Right lobe of liver (tissue), 6 donors: ENCODE results near the gene GNB1L. TPM values are rescaled to one million over a fixed set of nuclear protein-coding genes. Genes with fewer than 3 reads are reported as not detected.
"Not testable (repeated sequence)": the region's sequence is repeated elsewhere in the genome, so short reads cannot be mapped to it uniquely, and the experiment has no call there.

Source experiments
- ATAC-seq, 4 donors: fragments of 200-7000 bp; cut with Tn5 transposase; one replicate each; pipeline ENCODE4 v1.9.1; 2020; ENCODE audit warnings: mild to moderate bottlenecking in 4 of 4, moderate library complexity in 4 of 4
- DNase-seq, 3 donors: peaks; one replicate each; pipeline ENCODE4 v3.0.0-alpha.2; 2020
- H3K27ac ChIP-seq, 3 donors: fragments of 200-600 bp; one replicate each; pipeline ENCODE4 v1.8.0; 2022
- H3K27me3 ChIP-seq, 2 donors: fragments of 200-600 bp; one replicate each; pipeline ENCODE4 v1.8.0; 2022
- H3K36me3 ChIP-seq, 4 donors: fragments of 200-600 bp; sonication (generic) in 1 of 4; one replicate each; pipeline versions ENCODE4 v1.5.1 to v1.8.0; 2017 to 2022; ENCODE audit warnings: control low read depth in 1 of 4
- H3K4me1 ChIP-seq, 4 donors: fragments of 200-600 bp; sonication (generic) in 1 of 4; one replicate each; pipeline versions ENCODE4 v1.5.1 to v1.8.0; 2017 to 2022; ENCODE audit warnings: control low read depth in 1 of 4
- H3K4me3 ChIP-seq, 3 donors: fragments of 200-600 bp; one replicate each; pipeline ENCODE4 v1.8.0; 2022
- H3K9me3 ChIP-seq, 4 donors: fragments of 200-600 bp; sonication (generic) in 1 of 4; one replicate each; pipeline versions ENCODE4 v1.5.1 to v1.8.0; 2017 to 2022; ENCODE audit warnings: control low read depth in 1 of 4
- POLR2A ChIP-seq: fragments of 450-650 bp; IDR thresholded peaks from one replicate; pipeline ENCODE4 v1.6.1; 2017; ENCODE audit warnings: antibody characterized with exemption, mild to moderate bottlenecking
- WGBS: methylation state at CpG from one replicate; pipeline ENCODE4 v1.1.6; 2018; ENCODE audit warnings: low coverage, low lambda C conversion rate; ENCODE audit not compliant: insufficient coverage; ENCODE audit errors: missing lambda C conversion rate; 5-methylcytosine and 5-hydroxymethylcytosine counted together
- intact Hi-C, 2 donors: fragments of 100-400 bp; cut with DNase I; formaldehyde crosslinking; loops; one replicate each; pipeline versions ENCODE4 v1.11.2 to v1.14.1; 2022
- total RNA-seq, 6 experiments: library from RNA; depleted of rRNA in 2 of 6; stranded (reverse); fragments of >200 nt in 2 of 6; fragmentation: NEBNext Ultra II Directional in 3 of 6; extraction: Animal tissue kit (Norgen Biotek cat#: 25700) in 3 of 6; gene quantifications; one replicate each; pipeline versions ENCODE4 v1.1.0 to v1.2.4, GENCODE V29; 2016 to 2023
- TF ChIP-seq, protein P1 (sequence below), 4 donors: fragments of 200-600 bp in 3 of 4; fragments of 450-650 bp in 1 of 4; IDR thresholded peaks; one replicate each; pipeline versions ENCODE4 v1.5.1 to v1.8.0; 2016 to 2022; ENCODE audit warnings: antibody characterized with exemption in 4 of 4, mild to moderate bottlenecking in 2 of 4
- donor health status: DM: no; HTN: yes; CAD: no.
- donor health status: DM: no; HTN: no; CAD: no.
- donor health status: DM: no; HTN: no; CAD: no.
- donor health status: DM: no; HTN: yes; CAD: no.
- donor health status: DM: no; HTN: yes; CAD: no.

GNB1L gene
- total RNA-seq, 6 experiments from 2014 or later: 1.4 to 3.2 (median 2.7) TPM

DNA sequence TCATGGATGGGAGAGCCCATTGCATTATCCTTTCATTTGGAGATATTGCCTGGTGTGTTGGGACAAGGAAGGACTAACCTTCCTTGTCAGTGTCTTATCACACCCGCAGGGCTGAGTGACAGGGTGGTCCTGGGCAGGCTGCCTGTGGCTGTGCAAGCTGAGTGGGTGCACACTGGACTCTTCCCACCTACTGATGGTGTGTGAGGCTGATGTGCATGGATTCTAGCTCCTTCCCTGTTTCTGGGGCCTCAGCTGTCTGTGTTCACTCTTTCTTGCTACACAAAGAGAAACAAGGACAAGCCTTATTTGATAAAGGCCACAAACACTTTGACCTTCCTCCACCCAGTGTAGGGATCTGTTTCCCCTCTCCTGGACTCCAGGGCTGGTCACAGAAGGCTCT lies 72.1 kb downstream of the GNB1L start:
- no peaks in the 10 kb centered on the region for H3K27me3 ChIP-seq
- TF ChIP-seq, protein P1, sequence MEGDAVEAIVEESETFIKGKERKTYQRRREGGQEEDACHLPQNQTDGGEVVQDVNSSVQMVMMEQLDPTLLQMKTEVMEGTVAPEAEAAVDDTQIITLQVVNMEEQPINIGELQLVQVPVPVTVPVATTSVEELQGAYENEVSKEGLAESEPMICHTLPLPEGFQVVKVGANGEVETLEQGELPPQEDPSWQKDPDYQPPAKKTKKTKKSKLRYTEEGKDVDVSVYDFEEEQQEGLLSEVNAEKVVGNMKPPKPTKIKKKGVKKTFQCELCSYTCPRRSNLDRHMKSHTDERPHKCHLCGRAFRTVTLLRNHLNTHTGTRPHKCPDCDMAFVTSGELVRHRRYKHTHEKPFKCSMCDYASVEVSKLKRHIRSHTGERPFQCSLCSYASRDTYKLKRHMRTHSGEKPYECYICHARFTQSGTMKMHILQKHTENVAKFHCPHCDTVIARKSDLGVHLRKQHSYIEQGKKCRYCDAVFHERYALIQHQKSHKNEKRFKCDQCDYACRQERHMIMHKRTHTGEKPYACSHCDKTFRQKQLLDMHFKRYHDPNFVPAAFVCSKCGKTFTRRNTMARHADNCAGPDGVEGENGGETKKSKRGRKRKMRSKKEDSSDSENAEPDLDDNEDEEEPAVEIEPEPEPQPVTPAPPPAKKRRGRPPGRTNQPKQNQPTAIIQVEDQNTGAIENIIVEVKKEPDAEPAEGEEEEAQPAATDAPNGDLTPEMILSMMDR (IDR thresholded peaks at IDR 0.05): no peak
- TF ChIP-seq POLR2A: no peak
- no peaks in the 10 kb centered on the region for H3K4me1 ChIP-seq
- 100% methylated on average over 1 of the region's 1 CpG for WGBS
- H3K36me3 ChIP-seq: no peaks in the 10 kb centered on the region
- H3K4me3 ChIP-seq: no peak overlapping the region
- H3K9me3 ChIP-seq: no peaks in the 10 kb centered on the region
- DNase-seq: no peak
- intact Hi-C loops: loop anchor here in 1 of 2 donors (10.0 kb wide), 1 partner anchor 112 kb away; no protein-coding TSS in a partner anchor
- ATAC-seq: no peak
- no peak overlapping the region for H3K27ac ChIP-seq

DNA sequence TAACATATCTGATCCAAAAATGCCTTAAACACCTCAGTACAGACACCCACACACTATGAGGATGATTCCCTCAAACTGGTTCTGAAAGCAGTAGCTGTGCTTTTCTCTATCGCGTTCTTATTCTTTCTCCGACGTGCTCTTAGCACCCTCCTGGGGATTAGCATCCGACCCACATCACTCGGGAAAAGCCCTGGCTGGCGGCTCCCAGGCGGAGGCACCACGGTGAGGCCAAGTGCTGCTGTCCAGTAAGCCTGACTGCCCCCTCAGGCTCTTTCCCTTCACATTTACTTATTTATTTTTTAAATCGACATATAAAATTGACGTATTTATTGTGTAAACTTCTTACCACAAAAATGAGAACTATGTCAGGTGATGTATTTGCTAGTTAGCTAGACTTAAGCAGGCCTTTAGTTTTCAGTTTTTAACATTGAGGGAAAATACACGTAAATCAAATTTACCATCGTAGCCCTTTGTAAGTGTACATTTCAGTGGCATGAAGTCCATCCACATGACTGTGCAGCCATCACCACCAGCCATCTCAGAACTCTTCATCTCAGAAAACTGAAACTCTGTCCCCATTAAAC lies 74.9 kb downstream of the GNB1L start:
- no peak overlapping the region for H3K27ac ChIP-seq
- intact Hi-C loops: loop anchor here in 1 of 2 donors (10.0 kb wide), 1 partner anchor 115 kb away; no protein-coding TSS in a partner anchor
- H3K4me3 ChIP-seq: no peak overlapping the region
- no peak for DNase-seq
- 77% methylated on average over 13 of the region's 13 CpGs for WGBS
- no peaks in the 10 kb centered on the region for H3K36me3 ChIP-seq
- H3K4me1 ChIP-seq: no peaks in the 10 kb centered on the region
- TF ChIP-seq, protein P1 (IDR thresholded peaks at IDR 0.05): no peak
- no peak for TF ChIP-seq POLR2A
- no peaks in the 10 kb centered on the region for H3K27me3 ChIP-seq
- no peaks in the 10 kb centered on the region for H3K9me3 ChIP-seq
- ATAC-seq: no peak

DNA sequence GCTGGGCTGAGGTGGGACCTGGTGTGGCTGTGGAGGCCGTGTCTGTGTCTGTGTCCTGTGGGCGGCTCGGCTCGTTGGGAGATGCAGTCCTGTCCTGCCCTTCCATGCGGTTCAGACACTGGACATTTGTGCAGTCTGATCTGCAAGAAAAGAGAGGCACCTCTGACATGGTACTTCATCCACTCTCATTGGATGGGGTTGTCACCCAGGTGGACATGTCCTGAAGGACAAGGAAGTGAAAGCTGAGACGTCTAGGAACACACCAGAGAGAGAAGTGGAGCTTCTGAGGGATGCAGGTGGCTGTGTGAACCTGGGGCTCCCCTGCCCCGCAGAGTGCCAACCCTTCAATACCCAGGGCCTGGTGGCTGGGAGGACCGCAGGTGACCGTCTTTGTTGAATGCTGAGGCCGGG lies 75.7 kb downstream of the GNB1L start:
- intact Hi-C loops: no loop called here
- TF ChIP-seq, protein P1 (IDR thresholded peaks at IDR 0.05): no peak
- no peak for TF ChIP-seq POLR2A
- no peaks in the 10 kb centered on the region for H3K27me3 ChIP-seq
- no peak overlapping the region for H3K4me3 ChIP-seq
- 90% methylated on average over 6 of the region's 10 CpGs for WGBS
- H3K9me3 ChIP-seq: no peaks in the 10 kb centered on the region
- ATAC-seq (no peak), DNase-seq (no peak)
- no peaks in the 10 kb centered on the region for H3K36me3 ChIP-seq
- no peak overlapping the region for H3K27ac ChIP-seq
- H3K4me1 ChIP-seq: no peaks in the 10 kb centered on the region

DNA sequence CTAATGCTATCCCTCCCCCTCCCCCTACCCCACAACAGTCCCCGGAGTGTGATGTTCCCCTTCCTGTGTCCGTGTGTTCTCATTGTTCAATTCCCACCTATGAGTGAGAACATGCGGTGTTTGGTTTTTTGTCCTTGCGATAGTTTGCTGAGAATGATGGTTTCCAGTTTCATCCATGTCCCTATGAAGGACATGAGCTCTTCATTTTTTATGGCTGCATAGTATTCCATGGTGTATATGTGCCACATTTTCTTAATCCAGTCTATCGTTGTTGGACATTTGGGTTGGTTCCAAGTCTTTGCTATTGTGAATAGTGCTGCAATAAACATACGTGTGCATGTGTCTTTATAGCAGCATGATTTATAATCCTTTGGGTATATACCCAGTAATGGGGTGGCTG lies 77.5 kb downstream of the GNB1L start:
- intact Hi-C loops, H3K27me3 ChIP-seq, ATAC-seq, H3K4me3 ChIP-seq, H3K9me3 ChIP-seq, DNase-seq, H3K27ac ChIP-seq, H3K4me1 ChIP-seq, H3K36me3 ChIP-seq: not testable (repeated sequence)
- WGBS: no CpG with 5 or more reads among the region's 6 CpGs

DNA sequence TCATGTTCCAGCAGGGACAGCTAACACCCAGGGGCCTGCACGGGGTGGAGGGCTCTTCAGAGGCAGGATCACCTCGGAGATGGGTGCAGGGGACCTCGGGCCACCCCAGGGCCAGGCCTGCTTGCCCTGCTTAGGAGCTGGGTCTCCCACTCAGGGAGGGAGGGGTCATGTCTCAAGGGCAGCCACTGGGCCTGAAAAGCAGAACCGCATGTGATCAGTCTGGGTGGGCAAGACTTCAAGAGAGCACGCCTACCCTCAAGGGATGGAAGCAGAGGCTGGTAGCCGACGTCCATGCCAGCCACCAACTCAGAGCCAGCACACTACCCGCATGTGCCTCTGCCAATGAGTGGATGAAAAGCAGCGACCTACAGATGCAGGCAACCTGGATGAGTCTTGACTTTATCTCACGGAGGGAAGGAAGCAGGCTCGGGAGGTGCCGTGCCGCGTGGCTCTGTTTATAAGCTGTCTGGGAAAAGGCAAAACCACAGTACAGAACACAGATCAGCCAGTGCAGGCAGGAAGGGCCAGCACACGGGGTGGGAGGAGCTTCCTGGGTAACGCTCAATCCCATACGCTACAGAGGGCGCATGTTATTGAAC lies 78.1 kb downstream of the GNB1L start:
- Histone ChIP-seq H3K4me3 (no peak overlapping the region), H3K9me3 (no peaks in the 10 kb centered on the region), H3K4me1 (no peaks in the 10 kb centered on the region), H3K27ac (no peak overlapping the region), H3K27me3 (no peaks in the 10 kb centered on the region), H3K36me3 (no peaks in the 10 kb centered on the region)
- WGBS: 35% methylated on average over 11 of the region's 18 CpGs
- intact Hi-C loops: no loop called here
- DNase-seq (peak in 2 of 3 donors; percentile 15 to 43), ATAC-seq (peak in 2 of 4 donors; percentile 15 to 40)
- no peak for TF ChIP-seq POLR2A
- TF ChIP-seq, protein P1 (IDR thresholded peaks at IDR 0.05): no peak
